Activated CD8-positive, alpha-beta memory T cell treated with anti-CD3 and anti-CD28 coated beads for 4 hours (primary cell): Measurements from ENCODE around the gene DHFR.

ENCODE experiments used
- DNase-seq, 2 donors: peaks; one replicate each; pipeline ENCODE4 v3.0.0-alpha.2; 2020; ENCODE audit warnings: low read depth in 2 of 2

The DHFR gene

DNA sequence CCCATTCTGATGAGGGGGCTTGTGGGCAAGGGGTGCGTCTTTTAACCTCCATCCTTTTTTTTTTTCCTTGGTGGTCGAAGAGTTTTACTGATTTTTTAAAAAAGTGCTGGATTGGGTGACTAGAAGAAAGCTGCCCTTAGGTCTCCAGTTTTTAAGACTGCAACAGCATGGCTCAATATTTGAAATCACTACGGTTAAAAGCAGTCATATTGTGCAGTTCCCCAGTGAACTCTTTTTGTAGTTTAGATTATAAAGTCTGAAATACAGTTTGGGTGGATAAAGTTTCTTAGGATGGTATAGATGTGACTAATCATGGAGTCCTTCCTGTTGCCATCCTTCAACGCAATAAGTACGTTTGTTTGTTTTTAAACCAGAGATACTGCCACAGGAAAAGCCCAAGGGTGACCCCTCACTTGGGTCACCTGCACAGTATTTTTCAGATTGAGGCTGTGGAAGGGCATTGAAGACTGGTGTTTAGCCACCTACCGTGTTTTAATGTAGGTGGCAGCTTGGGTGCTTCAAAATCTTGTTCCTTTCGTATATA is 520 bp upstream of the DHFR start:
- no peak for DNase-seq

DNA sequence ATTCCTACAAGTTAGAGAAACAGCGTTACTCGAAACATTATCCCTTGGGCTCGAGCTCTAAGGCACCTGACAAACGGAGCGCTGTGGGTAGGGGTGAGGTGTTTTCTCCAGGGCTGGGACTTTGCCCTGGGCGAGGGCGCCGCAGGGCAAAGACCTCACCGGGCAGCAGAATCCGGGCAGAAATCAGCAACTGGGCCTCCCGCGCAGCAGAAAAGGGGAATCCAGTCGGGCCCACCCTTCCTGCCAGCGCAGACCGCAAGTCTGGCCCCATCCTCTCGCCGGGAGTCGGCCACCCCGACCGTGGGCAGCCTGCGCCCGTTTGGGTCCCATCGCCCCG is 761 bp downstream of the DHFR start:
- DNase-seq, result no peak

DNA sequence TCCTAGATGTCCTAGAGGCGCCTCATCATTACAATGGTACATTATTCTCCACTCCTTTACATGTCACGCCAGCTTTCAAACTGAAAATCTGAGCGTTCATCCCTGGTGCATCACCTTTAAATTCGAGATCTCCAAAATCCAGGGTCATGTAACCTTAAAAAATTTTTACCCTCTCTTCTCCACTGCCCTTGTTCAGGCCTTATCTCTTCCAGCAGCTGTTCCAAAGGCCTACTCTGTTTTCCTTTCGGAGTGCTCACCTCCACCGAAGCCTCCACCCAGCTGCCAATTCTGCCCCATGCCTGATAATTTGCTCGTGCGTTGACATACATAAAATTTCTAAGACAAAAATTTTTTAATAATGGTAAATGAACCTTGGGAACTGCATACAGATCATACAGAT is 1.3 kb downstream of the DHFR start:
- DNase-seq, result no peak

DNA sequence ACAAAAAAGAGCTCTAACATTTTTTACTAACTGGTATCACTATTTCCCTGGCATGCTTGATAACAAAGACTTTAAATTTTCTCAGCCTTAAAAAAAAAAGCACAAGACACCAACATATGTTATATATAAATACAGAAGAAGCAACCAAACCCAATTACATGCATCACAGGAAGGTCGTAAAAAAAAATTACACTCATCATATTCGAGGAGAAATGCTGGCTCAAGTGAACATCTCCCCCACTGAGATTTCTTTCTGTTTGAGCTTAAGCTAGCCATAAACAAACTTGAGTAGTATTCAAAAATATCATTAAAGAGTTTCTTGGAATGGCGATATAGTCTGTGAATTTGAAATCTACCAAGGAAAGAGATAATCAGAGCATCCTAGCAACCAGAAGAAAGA is 7.9 kb downstream of the DHFR start:
- DNase-seq, result no peak

DNA sequence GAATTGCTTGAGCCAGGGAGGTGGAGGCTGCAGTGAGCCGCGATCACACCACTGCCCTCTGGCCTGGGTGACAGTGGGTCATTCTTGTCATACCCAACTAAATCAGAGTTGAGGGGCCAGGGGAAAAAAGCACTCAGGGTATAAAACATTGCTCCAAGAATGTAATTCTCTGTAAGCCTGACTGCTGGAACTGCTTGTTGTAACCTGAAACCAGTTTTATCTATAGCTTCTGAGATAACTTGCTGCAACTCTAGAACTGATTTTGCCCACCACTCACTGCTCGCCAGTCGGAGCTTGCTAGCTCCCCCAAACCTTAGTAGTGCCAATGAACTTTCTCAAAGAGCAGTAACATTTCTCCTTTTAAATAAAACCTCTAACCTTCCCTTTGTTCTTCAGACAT is 9.9 kb downstream of the DHFR start:
- DNase-seq, result no peak

DNA sequence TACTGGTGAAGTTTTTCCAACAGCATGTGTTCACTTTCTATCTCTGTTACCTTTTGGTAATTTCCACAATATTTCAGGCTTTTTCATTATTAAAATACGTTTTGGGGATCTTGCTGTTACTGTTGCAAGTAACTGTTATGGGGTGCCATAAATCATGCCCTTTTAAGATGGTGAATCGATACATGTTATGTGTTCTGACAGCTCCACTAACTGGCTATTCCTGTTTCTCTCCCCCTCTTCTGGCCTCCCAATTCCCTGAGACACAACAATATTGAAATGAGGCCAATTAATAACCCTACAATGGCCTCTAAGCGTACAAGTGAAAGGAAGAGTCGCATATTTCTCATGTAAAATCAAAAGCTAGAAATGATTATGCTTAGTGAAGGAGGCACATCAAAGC is 13.4 kb downstream of the DHFR start:
- DNase-seq, result no peak

DNA sequence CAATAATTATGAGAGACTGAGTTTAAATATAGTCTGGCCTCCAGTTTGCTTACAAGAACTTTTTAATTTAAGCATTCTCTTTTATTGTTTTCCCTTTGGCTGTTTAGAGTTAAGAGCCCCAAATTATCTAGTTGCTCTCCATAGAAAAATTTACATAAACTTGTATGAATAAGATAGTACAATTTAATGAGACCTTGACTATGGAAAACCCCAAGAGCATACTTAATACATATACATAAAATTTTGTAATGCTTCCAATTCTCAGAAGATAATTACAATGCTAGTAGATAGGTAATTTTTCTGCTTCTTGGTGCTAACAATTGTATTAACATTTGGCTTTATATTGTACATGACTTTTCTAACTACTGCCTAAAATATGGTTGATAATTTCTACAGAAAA is 20.6 kb downstream of the DHFR start:
- DNase-seq, result no peak

DNA sequence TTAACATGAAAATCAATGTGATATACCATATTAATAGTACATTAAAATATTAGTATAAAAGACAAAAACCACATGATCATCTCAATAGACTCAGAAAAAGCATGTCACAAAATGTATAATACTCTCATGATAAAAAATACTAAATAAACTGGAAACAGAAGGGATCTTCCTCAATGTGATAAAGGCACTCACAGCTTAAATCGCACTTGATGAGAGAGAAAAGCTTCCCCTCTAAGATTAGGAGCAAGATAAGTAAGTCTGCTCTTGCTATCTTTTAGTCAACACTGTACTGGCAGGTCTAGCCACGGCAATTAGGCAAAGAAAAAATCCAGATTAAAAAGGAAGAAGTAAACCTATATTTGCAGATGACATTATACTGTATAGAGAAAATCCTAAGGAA is 22.1 kb downstream of the DHFR start:
- DNase-seq, result no peak

DNA sequence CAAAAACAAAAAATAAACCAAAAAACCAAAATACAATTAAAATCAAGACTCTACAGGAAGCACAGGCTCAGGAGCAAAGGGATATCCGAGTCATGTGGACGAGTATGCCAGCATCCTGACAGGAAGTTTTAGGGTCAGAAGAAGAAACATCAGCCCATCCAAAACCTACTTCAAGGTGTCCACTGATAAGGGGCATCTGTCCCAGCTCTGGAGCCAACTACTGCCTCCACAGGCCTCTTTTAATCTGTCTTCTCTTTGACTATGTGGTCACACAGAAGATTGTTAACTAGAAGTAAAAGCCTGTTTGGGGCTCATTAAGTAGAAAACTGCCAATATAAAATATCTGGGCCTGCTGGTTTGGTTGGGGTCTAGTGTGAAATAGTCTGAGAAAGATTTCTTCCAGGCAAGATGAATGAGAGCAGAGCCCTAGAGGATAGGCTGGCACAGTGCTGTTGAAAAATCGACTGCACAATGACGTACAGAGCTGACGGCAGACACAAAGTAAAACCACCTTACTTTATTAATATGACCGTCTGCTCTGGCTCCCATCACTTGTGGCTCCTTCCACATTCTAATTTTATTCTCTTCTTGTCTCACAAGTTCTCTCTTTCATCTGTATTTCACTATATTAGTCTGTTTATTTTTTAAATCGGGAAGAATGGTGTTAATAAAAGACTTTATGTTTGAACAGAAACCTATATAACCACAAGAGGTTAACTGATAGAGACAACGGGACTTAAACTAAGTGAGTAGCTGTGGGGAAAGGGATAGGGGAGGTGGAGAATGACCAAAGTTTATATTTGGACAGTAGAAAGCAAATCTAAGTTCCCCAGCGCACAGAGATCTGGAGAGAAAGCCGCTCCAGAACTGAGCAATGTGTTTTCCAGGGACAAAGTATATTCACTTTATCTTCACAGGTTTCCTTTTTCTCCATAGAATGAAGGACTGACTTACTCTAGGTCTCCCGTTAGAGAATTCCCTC is 23.2 kb downstream of the DHFR start:
- DNase-seq, result no peak

DNA sequence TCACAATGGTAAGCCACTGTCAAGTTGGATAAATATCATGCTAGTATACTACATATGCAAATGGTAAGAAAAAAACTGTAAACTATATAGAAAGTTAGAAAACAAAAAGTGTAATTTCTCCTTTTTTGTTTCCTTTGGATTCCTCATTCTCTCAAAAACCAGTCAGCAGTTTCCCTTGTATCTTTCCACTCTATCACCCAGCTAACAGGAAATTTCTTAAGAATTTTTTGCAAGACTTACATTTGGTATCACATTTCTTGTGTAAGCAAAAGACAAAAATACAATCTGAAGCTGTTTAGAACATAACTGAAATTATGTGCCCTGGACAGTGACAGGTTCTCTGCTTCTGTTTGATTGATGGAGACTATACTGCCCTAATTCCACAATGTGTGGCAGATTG is 25.5 kb downstream of the DHFR start:
- no peak for DNase-seq

DNA sequence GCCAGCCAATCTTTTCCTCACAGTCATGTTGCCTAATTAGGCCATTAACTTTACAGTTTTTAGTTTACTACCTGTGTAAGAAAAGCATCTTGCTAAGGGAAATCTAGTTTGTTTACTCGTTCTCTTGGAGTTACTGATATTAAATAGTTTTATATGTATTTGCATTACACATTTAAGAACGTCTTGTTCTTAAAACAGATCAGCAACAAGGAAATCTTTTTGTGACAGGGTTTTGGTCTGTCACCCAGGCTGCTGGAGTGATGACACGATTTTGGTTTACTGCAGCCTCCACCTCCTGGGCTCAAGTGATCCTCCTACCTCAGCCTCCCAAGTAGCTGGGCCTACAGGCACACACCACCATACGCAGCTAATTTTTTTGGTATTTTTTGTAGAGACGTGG is 29.6 kb downstream of the DHFR start:
- no peak for DNase-seq

DNA sequence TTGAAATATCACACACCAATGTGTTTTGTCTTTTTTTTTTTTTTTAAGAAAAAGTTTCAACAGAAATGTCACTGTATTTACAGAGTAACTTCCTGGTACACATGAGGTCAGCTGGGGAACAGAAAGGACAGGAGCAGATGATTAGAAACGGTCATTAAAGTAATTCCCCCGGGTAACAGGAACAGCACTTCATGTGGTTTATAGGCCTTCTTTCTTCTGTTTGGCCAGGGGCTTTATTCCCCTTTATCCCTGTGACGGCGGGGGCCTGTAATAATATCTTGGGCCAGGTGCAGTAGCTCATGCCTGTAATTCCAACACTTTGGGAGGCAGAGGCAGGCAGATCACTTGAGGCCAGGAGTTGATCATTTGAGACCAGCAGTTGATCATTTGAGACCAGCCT is 30.8 kb downstream of the DHFR start:
- DNase-seq, result no peak

DNA sequence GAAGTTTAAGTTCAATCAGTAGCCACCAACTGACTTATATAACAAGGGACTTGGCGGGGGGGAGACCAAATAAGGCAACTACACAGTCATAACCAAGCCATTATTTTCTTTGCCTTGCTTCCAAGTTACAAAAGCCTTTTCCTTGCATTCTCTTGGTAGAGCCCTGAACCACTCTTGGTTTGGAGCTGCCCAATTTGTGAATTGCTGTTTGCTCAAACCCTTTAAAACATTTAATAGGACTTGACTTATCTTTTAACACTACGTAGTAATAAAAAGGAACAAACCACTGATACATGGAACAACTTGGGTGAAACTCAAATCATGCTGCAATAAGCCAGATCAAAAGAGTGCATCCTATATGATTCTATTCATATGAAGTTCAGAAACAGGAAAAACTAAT is 32.0 kb downstream of the DHFR start:
- no peak for DNase-seq

DNA sequence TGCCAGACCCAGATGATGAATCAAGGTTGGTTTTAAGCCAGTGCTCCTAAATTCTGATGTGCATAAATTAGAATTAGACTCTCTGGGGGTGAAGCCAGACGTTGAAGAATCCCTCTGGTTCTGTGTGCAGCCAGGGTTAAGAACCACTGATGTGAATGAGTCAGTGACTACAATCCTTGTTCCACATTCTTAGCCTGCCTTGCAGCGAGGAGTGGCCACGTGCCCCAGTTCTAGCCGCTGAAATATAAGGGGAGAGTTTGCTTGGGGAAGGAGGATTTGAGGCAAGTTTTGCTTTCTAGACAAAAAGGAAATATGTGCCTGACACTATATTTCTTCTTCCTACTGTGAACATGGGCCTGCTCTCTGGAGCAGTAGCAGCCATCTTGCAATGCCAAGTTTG is 34.6 kb downstream of the DHFR start:
- no peak for DNase-seq

DNA sequence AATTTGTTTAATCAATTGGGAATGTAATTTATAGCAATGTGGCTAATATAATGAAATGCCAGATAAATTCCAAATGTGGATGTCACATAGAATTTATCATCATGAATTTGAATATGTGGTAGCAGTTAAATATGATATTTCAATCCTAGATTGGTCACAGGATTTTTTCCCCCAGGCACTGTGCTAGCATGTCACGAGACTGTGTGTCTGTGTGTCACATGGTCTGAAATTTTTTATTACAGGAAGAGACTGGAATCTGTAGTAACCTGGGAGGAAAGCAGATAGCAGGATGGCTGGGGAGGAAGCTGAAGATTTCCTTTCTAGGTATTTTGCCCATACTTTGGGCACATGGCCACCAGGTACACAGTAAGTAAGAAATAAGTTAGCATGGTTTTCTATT is 35.7 kb downstream of the DHFR start:
- DNase-seq, result no peak

DNA sequence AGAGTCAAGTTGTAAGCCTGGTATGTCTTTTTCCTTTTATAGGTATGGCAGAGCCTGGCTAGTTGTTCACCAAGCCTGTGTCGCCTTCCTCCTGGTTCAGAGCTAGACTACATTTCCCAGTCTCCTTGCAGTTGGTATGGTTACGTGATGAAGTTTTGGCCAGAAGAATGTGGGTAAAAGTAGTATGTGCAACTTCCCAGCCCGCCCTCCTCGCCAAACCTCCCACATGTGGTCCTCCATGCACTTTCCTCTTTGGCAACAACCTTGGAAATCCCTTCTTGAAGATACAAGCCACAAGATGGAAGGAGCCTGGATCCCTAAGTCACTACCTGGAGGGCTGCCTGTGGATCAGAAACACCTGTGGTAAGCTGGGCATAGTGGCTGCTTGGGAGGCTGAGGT is 36.3 kb downstream of the DHFR start:
- DNase-seq, result no peak

DNA sequence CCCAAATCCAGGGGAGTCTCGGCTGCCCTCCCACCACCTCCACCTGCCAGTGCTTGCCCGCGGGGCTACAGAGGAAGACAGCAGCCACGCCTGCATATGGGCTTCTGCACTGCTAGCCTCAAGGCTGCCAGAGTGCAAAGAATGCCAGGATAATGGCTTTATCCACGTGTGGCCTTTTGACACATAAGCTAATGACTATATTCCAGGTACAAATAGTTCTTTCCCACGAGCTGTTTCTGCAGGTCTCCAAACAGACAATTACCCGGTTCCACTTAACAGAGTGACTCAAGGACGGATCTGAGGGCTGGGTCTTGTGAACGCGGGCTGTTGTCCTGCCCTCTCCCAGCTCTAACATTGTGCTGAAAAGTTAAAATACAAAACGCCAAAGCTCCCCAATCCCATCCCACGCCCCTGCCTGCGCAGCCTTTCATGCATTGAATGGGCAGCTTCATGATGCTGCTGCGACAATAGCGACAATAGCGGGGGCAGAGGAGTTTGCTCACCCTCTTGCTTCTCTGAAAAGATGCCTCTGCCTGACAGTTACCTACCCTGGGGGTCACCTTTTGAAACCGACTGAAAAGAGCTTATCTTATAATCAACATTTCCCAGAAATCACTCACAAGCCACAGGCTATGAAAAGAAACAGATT is 39.4 kb downstream of the DHFR start:
- DNase-seq, result no peak

DNA sequence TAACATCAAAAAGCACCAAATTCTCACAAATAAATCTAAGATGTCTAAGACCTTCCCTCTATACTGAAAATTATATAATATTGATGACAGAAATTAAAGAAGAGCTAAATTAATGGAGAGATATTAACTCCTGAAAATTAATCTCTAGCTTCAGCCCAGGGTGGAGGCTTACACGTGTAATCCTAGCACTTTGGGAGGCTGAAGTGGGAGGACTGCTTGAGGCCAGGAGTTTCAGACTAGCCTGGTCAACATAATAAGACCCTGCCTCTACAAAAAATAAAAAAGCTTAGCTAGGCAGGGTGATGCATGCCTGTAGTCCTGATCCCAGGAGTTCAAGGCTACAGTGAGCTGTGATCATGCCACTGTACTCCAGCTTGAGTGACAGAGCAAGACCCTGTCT is 45.1 kb downstream of the DHFR start:
- no peak for DNase-seq

DNA sequence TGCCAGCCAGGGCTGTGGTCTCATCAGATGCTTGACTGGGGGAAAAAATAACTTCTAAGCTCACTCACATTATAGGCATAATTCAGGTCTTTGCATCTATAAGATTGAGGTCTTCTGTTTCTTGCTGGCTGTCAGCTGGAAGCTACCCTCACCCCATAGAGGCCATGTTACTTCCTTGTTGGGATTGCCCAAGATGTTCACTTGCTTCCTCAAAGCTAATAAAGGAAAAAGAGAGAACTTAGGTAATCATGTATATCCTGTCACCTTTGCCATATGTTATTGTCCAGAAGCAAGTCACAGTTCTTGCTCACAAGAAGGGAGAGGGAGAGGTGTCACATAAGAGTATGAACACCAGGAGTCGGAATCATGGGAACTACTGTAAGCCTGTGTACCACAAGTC is 46.1 kb downstream of the DHFR start:
- no peak for DNase-seq

DNA sequence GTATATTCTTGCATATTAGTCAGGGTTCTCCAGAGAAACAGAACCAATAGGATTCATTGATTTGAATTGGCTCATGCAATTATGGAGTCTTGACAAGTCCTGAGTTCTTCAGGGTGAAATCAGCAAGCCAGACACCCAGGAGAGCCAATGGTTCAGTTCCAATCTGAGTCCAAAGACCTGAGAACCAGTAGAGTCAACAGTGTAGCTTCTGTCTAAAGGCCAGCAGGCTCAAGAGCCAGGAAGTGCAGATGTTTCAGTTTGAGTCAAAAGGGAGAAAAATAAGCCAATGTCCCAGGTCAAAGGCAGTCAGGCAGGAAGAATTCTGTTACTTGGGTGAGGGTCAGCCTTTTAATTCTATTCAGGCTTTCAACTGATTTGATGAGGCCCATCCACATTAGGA is 47.0 kb downstream of the DHFR start:
- DNase-seq, result no peak

DNA sequence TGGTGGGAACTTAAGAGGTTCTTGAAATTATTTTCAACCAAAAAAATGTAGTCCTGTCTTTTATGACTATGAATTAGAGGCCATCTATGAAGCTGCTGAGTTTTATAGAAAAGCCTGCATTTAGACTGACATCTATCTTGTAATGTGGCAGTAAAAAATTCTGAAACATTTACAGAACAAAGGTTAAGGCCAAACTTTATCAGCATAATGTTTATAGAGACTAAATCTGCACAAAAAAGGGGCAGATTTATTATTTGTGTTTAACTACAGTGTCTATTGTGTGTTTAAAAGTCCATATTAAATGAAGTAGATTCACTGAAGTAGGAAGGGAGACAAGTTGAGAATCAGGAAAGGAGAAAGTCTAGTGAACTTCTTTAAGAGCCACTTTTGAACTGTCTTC is 47.4 kb downstream of the DHFR start:
- no peak for DNase-seq

DNA sequence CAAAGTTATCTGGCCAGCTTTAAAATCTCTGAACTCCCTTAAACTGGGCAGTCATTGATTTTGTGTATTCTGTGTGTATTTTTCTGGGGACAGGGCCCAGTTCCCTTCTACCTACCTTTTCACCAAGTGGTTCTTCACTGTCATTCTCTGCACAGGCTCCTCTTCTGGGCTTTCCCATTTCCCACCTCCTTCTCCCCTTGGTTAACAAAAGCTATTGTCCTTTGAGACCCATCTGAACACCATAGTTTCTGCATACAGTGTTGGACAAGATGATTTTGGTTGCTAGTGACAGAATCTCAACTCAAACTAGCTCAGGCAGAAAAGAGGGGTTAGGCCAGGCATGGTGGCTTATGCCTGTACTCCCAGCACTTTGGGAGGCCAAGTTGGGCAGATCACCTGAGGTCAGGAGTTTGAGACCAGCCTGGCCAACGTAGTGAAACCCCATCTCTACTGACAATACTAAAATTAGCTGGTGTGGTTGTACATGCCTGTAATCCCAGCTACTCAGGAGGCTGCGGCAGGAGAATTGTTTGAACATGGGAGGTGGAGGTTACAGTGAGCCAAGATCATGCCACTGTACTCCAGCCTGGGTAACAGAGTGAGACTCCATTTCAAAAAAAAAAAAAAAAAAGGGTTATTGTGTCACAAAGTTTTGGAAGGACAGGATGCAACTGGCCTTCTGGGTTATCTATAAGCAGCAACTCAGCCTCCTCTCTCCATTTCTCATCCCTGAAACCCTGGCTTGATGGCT is 53.7 kb downstream of the DHFR start:
- DNase-seq, result no peak

DNA sequence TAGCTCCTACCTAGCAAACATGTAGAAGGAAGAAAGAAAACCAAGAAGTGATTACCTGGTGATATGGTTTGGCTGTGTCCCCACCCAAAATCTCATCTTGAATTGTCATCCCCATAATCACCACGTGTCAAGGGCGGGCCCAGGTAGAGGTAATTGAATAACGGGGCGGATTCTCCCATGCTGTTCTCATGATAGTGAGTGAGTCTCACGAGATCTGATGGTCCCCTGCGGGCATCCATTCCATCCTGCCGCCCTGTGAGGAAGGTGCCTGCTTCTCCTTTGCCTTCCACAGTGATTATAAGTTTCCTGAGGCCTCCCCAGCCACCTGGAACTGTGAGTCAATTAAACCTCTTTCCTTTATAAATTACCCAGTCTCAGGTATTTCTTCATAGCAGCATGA is 57.3 kb downstream of the DHFR start:
- DNase-seq, result no peak
